DMS153 treated with DMSO at 0.1 percent for 48 hours (cell line): ENCODE results near the gene PDIA6.
A peak's percentile ranks its signal among the peaks of the same experiment; 100 is the strongest.
"Not testable (repeated sequence)": the region's sequence is repeated elsewhere in the genome, so short reads cannot be mapped to it uniquely, and the experiment has no call there.

ENCODE experiments used
- DNase-seq: peaks from one replicate; lab custom pipeline; 2025; ENCODE audit not compliant: unreplicated experiment; lab: John Stamatoyannopoulos, UW

Gene PDIA6

DNA sequence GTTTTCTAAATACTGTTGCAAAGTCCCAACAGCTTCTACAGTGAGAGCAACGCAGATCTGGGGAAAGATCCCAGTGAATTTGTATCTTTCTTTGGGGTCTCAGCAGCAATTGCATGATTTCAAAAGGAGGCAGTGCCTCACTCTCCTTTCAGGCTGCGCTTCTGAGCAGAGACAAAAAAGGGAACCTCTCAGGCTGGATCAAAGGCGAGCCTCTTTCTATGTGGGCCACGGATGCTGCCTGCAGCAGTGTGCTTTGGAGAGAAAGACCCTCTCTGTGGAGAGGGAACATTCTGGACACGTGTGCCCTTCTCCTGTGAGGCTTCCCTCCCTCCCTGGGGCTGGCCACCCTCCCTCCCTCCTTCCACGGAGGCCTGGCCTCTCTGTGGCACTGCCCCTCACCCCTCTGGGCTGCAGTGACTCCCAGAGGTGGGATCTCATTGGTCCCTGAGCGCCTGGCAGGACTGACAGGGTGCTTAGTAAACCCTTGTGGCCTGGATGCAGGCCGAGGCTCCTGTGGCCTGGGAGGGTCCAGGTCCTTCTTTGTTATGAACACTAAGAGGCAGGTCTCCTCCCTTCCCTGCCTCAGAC lies 21.6 kb upstream of the PDIA6 start:
- no peak for DNase-seq

DNA sequence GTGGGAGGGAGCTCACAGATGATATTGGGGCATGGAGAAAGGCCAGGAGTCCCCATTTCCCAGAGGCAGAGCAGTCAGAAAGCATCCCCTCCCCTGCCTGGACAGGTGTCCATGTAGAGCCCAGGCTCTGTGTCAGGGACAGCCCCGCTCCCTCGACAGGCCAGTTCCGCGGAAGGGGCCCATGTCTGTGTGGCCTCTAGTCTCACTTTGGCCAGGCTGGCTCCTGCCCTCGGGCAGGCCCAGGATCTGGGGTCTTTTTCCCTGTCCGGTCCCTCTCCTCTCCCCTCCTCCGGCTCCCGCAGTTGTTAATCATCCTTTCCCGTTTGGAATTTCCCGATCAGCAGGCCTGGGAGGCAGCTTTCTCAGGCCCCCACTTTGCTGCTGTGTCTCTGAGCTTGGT lies 20.4 kb upstream of the PDIA6 start:
- no peak for DNase-seq

DNA sequence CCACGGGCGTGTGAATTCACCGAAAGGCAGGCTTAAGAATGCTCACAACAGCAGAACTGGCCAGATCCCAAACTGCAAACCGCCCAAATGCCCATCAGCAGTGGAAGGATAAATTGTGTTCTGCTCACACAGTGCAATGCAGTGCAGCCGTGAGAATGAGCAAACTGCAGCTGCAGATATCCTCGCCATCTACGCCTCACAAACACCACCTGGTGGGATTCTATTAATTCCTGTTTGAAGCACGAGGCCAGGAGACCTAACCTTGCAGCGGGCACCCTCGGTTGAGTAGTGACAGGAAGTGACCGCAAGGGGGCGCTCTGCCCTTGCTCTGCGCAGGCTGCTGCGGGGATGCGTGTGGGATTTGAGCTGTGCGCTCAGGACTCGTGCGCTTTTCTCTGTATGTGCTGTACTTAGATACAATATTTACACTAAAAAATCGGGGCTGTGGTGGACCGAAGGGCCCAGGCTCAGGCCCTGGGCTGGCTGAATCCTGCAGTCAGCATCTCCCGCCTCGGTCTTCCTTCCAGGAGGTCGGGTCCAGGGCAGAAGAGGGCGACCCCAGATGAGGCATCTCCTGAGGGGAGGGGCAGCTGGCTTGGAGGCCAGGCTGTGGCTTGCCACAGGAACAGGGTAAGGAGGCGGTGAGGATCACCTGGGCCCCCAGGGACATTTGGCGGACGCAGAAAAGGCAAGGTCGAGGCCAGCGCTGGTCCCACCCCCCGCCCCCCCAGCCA lies 19.8 kb upstream of the PDIA6 start:
- peak; percentile 93 for DNase-seq

DNA sequence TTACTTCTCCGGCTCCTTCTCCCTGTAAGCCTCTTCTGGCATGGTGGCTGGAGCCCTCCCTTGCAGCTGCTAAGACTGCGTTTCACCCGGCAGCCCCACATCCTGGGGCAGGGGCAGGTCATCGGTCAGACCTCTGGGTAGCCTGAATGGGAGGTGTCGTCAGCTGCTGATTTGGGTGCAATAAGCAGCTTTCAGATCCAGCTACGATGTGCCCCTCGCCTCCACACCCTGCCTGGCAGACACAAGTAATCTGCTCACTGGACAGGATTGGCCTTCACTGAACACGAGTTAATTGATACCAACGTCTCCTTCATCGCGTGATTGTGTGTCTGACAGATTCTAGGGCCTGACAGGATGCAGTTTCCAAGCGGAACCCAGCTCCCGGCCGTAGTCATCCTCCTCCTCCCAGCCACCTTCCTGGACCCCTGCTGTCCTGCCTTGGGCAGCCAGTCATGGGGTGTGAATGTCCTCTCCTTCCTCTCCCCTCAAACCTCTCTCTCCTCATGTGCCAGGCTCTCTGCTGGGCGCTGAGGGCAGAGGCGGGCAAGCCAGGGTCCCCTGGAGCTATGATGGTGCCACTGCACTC lies 18.9 kb upstream of the PDIA6 start:
- no peak for DNase-seq

DNA sequence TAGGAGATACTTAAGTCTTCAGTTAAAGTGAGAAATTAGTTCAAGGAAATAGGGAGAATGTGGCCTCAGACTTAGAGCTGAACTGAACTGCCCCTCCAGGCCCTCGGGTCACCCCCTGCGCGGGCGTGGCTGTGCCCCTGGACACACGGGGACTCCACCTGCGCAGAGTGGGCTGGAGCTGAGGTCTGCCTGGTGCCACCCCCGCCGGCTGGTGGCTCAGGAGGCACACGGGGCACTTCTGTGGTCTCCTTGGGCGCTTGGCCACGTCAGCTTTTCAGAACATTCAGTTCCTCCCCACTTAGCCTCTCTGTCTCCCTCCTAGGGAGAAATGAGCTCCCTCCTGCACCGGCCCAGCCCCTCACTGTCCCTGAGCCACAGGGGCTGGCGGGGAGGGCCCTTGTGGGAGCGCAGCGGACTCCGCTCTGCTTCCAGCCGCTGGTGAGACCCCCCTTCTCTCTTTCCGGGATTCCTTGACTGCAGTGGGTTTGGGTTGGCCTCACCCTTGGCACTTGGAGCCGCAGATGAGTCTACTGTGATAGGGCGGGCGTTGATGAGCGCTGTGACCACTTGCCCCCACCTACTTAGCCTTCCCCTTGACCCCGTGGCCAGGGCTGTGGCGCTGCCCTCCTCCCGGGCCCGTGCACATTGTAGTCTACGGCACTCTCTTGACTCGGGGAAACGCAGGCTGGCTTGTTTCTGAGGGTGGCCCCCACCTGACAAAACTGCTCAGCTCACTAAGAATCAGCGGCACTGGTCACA lies 18.2 kb upstream of the PDIA6 start:
- DNase-seq = no peak

DNA sequence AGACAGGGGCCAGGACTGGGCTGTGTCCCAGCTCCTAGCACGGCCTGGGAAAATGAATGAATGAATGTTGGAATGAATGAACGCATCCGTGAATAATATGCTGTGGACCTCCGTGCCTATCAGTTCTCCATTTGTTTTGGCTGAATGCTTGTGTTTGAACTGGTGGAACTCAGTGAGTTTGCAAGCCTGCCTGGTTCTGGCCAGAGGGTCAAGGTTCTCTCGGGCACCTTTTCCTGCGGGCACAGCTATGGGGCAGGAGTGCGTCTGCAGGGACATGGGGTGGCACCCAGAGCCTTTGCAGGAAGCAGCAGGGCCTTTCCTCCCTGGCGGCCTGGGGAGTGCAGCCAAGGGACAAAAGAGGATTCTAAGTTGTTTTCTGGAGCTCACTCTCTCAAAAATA lies 17.6 kb upstream of the PDIA6 start:
- no peak for DNase-seq

DNA sequence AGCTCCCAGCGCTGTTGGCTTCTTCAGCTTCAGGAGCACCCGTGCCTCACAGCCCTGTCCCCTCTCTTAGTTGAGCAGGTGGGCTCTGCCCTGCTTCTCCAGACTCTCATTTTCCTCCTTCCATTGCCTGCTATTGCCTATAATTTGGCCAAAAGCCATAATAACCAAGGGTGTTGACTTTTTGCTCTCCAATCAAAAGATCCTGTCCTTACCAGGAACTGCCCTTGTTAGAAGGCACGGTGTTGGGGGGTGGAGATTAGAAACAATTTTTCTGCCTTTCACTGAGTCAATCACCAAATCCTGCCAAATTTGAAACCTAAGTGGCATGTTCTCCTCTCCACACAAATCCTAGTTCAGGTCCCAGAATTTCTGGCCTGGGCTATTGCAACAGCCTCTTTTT lies 16.7 kb upstream of the PDIA6 start:
- DNase-seq = no peak

DNA sequence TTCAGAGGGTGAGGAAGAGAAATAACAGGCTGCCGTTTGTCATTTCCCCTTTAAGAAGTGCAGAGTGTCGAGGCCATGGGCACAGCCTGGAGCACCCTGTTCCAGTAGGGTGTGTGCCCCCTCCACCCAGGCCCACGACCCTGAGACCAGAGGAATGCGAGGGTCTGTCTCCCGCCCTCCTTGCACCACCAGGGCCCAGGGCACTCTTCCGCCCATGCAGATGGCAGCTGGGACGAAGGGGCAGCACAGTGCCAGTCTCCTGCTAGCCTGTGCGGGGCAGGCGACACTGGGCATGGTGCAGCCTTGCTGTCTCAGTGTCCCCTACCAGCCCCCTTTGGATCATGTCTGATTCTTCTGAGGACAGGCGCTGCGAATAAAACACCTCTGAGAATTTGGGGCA lies 15.8 kb upstream of the PDIA6 start:
- no peak for DNase-seq

DNA sequence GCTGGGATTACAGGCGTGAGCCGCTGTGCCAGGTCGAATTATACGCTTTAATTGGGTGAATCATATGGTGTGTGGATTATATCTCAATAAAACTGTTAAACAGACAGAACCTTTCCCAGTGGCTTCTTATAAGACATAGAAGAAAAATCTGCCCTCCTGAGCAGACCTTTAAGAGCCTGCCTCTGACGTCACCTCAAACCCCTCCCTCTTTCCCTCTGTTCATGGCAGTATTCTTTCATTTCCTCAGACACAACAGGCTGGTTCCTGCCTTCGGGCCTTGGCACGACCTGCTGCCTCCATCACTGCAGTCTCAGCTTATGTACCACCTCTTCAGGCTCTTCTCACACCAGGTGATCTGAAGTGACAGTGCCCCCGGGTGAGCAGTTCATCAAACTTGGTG lies 14.0 kb upstream of the PDIA6 start:
- no peak for DNase-seq

DNA sequence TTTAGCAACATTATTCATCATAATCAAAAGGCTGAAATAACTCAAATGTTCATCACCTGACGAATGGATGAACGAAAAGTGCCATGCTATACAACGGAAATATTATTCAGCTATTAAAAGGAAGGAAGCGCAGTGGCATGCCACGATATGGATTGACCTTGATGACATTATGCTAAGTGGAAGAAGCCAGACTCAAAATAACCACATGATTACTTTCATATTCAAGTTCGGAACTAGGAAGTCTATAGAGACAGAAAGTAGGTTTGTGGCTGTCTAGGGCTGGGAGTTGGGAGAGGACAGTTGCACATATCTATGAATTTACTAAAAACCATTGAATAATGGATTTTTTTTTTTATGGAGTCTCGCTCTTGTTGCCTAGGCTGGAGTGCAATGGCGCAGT lies 13.4 kb upstream of the PDIA6 start:
- no peak for DNase-seq

DNA sequence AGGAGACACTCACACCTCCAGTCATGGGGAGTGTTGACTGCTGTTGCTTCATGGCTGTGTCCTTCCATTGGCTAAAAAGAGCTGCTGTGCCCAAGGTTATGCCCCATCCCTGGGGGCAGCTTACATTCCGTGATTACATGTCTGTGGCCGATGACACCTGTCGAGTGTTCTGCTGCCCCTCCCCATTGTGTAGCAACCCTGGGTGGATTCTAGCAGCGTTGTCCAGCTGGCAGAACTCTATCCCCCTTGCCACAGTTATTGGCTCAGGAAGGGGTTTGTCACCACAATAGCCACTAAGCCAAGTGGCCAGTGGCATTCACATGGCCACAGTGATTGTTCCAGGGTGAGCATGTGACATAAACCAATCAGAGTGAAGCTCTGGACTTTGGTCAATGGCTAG lies 11.6 kb upstream of the PDIA6 start:
- DNase-seq = no peak

DNA sequence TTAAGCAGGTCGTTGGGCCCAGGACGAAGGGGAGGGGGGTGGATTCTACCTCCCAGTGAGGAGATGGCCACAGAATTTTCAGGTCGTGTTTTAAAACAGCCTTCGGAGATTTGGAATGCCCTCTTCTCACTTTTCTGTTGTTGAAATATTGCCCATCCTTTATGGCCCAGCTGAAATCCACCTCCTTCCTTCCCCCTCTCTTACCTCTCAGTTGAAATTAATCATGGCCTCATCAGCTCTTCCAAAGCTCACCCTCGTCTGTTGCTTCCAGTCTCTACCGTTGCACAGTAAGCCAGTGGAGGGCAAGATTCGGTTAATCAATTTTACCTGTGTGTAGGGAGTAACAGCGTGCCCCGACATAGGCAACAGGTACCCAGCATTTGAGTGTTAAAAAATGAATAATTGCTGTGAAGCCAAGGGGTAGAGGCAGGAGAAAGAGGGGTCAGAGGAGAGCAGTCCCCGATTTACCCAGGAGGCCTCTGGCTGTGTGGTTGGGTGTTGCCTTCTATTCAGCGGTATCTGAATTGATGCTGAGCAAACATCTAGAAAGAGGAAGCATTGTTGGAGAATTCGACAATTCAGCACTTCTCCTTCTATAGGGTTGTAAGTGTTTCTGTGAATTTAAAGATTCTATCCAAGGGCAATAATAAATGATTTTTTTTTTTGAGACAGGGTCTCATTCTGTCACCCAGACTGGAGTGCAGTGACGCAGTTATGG lies 8.6 kb upstream of the PDIA6 start:
- peak; percentile 24 for DNase-seq

DNA sequence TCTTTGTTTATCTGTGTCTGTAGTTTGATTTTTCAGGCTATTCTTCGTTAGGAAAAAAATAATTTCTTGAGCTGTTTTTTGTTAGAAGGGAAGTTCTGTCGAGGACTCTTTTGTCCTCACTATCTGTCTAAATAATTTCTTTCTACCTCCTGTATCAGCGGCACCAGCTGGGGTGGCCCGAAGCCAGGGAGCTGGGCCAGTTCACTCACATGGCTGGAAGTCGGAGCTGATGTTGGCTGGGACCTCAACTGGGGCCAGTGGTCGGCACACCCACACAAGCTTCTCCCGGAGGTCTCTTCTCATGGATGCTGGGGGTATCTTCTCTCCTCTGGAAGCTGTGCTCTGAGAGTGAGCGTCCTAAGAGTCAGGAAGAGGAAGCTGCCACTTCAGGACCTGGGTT lies 8.0 kb upstream of the PDIA6 start:
- no peak for DNase-seq

DNA sequence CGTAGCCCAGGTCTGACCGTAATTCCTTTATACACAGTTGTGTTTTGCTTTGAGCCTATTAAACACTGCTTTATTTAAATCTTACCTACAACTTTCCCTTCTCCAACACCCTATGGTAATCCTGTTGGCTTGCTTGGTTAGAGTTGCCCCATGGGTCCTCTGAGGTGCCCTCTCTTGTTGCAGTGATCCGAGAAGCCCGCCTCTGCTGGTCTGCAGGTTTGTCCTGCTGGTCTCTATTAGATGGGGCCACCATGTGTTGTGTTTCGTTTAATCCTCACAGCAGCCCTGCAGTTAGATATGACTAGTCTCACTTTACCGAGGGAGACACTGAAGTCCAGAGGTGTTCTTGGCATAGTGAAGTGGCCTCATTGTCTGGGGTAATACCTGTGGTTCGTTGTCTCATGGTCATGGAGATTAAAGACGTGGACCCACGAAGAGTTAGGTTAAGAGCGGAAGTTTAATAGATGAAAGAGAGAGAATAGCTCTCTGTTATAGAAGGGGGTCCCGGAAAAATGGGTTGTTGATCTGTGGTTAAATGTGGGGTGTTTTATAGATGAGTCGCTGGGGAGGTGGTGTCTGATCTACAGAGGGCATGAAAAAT lies 7.2 kb upstream of the PDIA6 start:
- DNase-seq = no peak

DNA sequence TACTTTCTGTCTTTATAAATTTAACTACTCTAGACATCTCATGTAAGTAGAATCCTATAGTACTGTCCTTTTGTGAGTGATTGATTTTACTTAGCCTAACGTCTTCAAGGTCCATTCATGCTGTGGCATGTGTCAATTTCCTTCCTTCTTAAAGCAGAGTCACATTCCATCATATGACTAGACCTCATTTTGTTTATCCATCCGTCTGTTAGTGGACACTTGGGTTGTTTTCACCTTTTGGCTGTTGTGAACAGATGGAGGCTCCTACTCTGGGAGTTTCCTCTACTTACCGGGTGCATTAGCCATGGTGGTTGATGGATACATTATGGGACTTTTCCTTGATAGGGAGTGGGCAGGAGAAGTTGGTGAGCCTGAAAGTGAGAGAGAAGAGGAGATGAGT lies 6.4 kb upstream of the PDIA6 start:
- no peak for DNase-seq

DNA sequence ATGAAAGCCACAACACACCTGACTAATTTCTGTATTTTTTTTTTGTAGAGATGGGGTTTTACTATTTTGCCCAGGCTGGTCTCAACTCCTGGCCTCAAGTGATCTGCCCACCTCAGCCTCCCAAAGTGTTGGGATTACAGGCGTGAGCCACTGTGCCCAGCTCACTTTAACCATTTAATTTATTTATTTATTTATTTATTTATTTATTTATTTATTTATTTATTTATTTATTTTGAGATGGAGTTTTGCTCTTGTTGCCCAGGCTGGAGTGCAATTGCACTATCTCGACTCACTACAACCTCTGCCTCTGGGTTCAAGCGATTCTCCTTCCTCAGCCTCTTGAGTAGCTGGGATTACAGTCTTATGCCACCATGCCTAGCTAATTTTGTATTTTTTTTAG lies 5.7 kb upstream of the PDIA6 start:
- not testable (repeated sequence) for DNase-seq

DNA sequence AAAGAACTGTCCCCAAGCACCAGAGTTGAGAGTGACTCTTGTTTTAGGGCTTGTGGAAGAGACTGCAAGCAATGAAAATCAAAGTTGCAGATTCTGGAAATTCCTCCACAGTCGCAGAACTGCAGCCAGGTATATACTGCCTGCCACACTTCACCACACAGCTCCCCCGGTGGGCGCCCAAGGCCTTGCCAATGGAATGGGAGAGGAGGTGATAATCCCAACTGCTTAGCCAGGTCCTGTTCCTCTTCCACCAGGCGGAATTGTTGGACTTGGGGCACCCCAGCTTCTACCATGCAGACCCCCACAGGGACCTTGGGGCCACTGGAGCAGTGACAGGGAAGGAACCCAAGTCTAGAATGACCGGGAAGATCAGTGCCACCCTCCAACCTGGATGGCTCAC lies 4.8 kb upstream of the PDIA6 start:
- DNase-seq = no peak

DNA sequence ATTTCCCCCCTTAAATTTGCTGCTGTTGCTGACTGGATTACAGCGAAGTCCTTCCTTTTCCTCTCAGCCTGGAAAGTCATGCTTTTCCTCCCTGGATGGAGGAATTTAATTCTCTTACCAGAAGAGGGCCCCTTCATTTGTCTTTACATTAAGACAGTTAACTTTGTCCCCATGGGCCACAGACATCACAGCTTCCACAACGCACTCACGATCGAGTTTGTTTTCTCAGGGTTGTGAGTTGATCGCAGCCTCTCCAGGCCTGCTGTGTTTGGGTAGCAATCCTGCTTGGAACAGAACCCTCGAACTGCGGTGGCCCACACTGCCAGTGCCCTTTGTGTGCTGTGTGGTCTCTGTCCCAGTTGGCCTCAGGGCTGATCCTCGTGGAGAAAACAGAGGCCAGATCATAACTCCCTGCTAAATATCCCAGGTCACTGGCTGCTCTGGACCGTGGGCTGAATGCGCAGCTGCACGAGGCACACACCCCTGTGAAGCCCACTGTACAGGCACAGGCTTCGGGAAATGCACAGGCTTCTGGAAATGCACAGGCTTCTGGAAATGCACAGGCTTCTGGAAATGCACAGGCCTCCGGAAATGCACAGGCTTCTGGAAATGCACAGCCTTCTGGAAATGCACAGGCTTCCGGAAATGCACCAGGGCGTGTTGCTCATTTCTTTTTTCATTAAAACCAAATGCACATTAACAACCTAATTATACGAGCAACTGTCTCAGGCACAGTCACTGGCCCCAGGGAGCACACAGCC lies 2.2 kb upstream of the PDIA6 start:
- no peak for DNase-seq

DNA sequence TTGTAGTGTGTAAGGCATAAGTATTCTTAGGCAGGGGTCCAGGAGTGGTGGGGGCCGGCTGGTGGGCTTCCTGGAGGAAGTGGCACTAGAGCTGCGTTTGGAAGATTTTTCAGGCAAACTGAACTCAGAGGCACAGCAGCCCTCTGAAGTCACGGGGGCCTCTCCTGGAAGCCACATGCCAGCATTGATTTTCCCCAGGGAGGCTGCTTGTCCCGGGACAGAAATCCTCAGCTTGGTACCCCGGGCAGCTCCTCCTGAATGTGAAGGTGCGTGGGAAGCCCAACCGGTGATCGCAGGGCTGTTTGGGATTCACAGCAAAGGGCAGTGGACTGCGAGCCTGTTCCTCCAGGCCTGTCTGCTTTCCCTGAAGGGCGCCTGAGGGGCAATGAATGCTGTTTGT lies 1.6 kb upstream of the PDIA6 start:
- DNase-seq = no peak
